ENCODE results near the gene PIP5K1B. TPM values are rescaled to one million over a fixed set of nuclear protein-coding genes. Genes with fewer than 3 reads are reported as not detected.

Gene PIP5K1B
- total RNA-seq, 4 donors from 2014 or later, result 1.2 to 2.6 (median 2.0) TPM

DNA sequence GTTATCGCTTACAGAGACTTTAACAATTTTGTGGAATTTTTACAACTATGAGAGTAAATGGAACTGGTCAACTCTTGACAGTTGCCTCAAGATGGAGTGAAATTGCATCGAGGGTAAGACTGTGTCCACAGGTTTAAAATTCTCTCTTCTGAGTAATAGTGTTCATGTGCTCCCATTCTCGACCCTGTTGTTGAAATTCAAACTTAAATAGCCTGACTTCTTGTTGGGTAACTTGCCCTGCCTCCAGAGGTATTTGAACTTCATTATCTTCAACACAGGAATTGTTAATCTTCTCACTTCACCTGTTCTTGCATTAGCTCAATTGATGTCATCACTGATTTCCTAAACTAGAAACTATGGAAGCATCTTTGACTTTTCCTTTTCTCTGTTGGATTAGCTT is 77.5 kb downstream of the PIP5K1B start:
- intact Hi-C loops (cut with DNase I; ENCODE audit: low total_unique reads) (no loop called here), in situ Hi-C loops (cut with MboI; ENCODE audit: low sequenced_read_pairs in 4 of 4) (loop anchor here in 1 of 4 donors (25.0 kb wide), 1 partner anchor 195 kb away; no protein-coding TSS in a partner anchor)
- no peak for TF ChIP-seq POLR2A (IDR thresholded peaks at IDR 0.05)
- TF ChIP-seq, protein P1, sequence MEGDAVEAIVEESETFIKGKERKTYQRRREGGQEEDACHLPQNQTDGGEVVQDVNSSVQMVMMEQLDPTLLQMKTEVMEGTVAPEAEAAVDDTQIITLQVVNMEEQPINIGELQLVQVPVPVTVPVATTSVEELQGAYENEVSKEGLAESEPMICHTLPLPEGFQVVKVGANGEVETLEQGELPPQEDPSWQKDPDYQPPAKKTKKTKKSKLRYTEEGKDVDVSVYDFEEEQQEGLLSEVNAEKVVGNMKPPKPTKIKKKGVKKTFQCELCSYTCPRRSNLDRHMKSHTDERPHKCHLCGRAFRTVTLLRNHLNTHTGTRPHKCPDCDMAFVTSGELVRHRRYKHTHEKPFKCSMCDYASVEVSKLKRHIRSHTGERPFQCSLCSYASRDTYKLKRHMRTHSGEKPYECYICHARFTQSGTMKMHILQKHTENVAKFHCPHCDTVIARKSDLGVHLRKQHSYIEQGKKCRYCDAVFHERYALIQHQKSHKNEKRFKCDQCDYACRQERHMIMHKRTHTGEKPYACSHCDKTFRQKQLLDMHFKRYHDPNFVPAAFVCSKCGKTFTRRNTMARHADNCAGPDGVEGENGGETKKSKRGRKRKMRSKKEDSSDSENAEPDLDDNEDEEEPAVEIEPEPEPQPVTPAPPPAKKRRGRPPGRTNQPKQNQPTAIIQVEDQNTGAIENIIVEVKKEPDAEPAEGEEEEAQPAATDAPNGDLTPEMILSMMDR (IDR thresholded peaks at IDR 0.05 in 4 of 5, conservative IDR thresholded peaks at IDR 0.05 in 1 of 5), result no peak
- Histone ChIP-seq H3K36me3 (no peaks in the 10 kb centered on the region), H3K4me1 (peaks cover 53 to 66% of the 10 kb centered on the region in 2 donors), H3K4me3 (peak overlapping the region in 1 of 4 donors; percentile 14), H3K27me3 (no peaks in the 10 kb centered on the region), H3K9me3 (no peaks in the 10 kb centered on the region), H3K27ac (peak overlapping the region in 3 of 4 donors; percentile 33 to 95 (median 35))
- no peak for ATAC-seq
- no peak for DNase-seq

DNA sequence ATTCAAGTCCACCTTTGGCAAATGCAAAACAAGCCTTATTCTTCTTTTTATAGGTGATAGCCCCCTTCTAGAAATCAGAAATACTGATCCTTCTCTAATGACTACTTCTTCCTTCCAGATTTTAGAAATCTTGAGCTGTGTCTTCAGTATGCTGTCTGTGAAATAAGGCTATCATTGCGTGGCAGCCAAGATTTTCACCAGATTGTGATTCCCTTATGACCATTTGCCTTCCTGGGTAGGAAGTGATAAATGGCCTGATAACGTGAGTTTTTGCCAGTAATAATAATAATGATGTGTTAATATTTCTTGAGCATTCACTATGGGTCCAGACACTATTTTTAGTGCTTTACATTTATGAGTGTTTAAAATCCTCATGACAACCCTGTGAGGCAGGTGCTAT is 80.9 kb downstream of the PIP5K1B start:
- intact Hi-C loops (cut with DNase I; ENCODE audit: low total_unique reads), result no loop called here
- H3K36me3 ChIP-seq, result no peaks in the 10 kb centered on the region
- ATAC-seq, result no peak
- in situ Hi-C loops (cut with MboI; ENCODE audit: low sequenced_read_pairs in 4 of 4), result loop anchor here in 1 of 4 donors (25.0 kb wide), 1 partner anchor 199 kb away; no protein-coding TSS in a partner anchor
- H3K27ac ChIP-seq, result no peak overlapping the region
- no peaks in the 10 kb centered on the region for H3K27me3 ChIP-seq
- no peak overlapping the region for H3K4me3 ChIP-seq
- peaks cover 44 to 53% of the 10 kb centered on the region in 2 donors for H3K4me1 ChIP-seq
- TF ChIP-seq, protein P1 (IDR thresholded peaks at IDR 0.05 in 4 of 5, conservative IDR thresholded peaks at IDR 0.05 in 1 of 5), result no peak
- TF ChIP-seq POLR2A (IDR thresholded peaks at IDR 0.05), result no peak
- DNase-seq, result no peak
- H3K9me3 ChIP-seq, result no peaks in the 10 kb centered on the region

DNA sequence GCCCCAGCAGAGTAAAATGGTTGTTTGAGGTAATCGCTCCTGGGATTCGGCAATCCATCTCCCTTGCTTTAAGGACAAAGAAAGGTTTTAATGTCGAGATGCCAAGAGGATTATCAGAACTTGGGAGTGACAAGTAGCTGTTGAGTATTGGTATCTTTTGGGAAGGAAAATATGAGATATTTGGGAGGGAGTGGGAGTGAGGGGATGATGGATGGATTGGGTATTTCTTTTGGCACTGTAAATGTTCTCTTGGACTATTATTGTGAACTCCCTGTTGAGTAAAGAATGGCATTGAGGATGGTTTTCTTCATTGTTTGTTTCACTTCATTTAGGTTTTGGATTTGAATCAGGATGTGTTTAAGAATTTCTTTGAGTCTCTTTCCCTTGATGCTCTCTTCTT is 86.1 kb downstream of the PIP5K1B start:
- TF ChIP-seq, protein P1 (IDR thresholded peaks at IDR 0.05 in 4 of 5, conservative IDR thresholded peaks at IDR 0.05 in 1 of 5), result no peak
- no peak for TF ChIP-seq POLR2A (IDR thresholded peaks at IDR 0.05)
- no peaks in the 10 kb centered on the region for H3K36me3 ChIP-seq
- DNase-seq, result no peak
- in situ Hi-C loops (cut with MboI; ENCODE audit: low sequenced_read_pairs in 4 of 4) (loop anchor here in 1 of 4 donors (25.0 kb wide), 1 partner anchor 204 kb away; no protein-coding TSS in a partner anchor), intact Hi-C loops (cut with DNase I; ENCODE audit: low total_unique reads) (no loop called here)
- no peaks in the 10 kb centered on the region for H3K27me3 ChIP-seq
- no peak for ATAC-seq
- H3K27ac ChIP-seq, result no peak overlapping the region
- H3K4me1 ChIP-seq, result peaks cover 0 to 1% of the 10 kb centered on the region in 2 donors
- no peaks in the 10 kb centered on the region for H3K9me3 ChIP-seq
- H3K4me3 ChIP-seq, result no peak overlapping the region

DNA sequence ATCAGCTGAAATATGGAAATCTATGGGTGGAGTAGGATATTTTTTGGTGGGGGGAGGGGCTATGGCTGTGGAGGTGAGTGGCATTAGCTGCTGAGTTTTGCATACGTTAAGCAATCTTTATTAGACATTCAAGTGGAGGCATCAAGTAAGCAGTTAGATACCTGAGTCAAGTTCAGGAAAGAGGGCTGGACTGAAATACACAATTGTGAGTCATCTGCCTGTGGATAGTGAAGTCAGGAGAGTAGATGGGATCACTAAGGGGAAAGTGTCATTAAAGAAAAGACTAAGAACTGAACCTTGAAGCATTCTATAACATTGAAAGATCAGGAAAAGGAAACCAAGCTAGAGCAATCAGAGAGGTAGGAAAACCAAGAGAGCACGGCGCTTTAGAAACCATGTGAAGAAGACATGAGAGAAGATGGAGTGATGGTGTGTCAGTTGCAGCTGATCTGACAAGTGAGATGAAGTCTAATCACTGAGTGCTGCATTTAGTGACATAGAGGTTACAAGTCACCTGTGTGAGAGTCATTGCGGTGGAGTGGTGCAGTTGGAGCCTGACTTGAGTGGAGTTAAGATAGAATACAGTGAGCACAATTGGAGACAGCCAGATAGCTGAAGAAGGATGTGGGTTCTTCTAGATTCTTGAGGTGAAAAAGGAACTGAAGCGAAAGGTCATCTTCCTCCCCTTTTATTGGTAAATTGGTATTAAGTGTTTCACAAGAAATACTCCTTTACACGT is 88.7 kb downstream of the PIP5K1B start:
- in situ Hi-C loops (cut with MboI; ENCODE audit: low sequenced_read_pairs in 4 of 4), result loop anchor here in 1 of 4 donors (25.0 kb wide), 1 partner anchor 206 kb away; no protein-coding TSS in a partner anchor
- no peaks in the 10 kb centered on the region for H3K27me3 ChIP-seq
- H3K27ac ChIP-seq, result no peak overlapping the region
- H3K4me1 ChIP-seq, result no peaks in the 10 kb centered on the region
- no peaks in the 10 kb centered on the region for H3K9me3 ChIP-seq
- TF ChIP-seq, protein P1 (IDR thresholded peaks at IDR 0.05 in 4 of 5, conservative IDR thresholded peaks at IDR 0.05 in 1 of 5), result no peak
- TF ChIP-seq POLR2A (IDR thresholded peaks at IDR 0.05), result no peak
- intact Hi-C loops (cut with DNase I; ENCODE audit: low total_unique reads), result no loop called here
- ATAC-seq, result no peak
- no peaks in the 10 kb centered on the region for H3K36me3 ChIP-seq
- DNase-seq, result no peak
- H3K4me3 ChIP-seq, result no peak overlapping the region
